BJ (cell line): ENCODE measurements around the gene ARIH2. TPM values are rescaled to one million over a fixed set of nuclear protein-coding genes. Genes with fewer than 3 reads are reported as not detected.

Source experiments
- CTCF ChIA-PET: fragments of 350-600 bp; formaldehyde crosslinking; extraction: SDS; loops from one replicate; lab custom pipeline; 2021; ENCODE audit warnings: antibody characterized with exemption, inconsistent platforms; lab: Yijun Ruan, JAX
- POLR2A ChIA-PET: fragments of 300-600 bp; sonication (Branson Sonifier 250); formaldehyde crosslinking; extraction: SDS; loops from one replicate; lab custom pipeline; 2021; ENCODE audit warnings: antibody characterized with exemption; lab: Charles Lee
- DNase-seq: peaks from one replicate; pipeline ENCODE4 v3.0.0-alpha.2; 2011; ENCODE audit warnings: low read depth
- H3K27me3 ChIP-seq: 2 replicates; pipeline ENCODE4 v1.6.0; 2011; ENCODE audit warnings: low read length; ENCODE audit not compliant: control insufficient read depth, insufficient read depth
- H3K36me3 ChIP-seq: 2 replicates; pipeline ENCODE4 v1.5.1; 2011; ENCODE audit warnings: low read length; ENCODE audit not compliant: control insufficient read depth, insufficient read depth
- H3K4me3 ChIP-seq: 2 replicates; pipeline ENCODE4 v1.5.1; 2011; ENCODE audit warnings: low read depth, mild to moderate bottlenecking, control low read depth, low read length
- polyA plus RNA-seq: library from polyadenylated mRNA; depleted of rRNA; stranded (reverse); fragments of >200 nt; gene quantifications from 2 replicates; pipeline ENCODE4 v1.2.3, GENCODE V29; 2011
- TF ChIP-seq, protein P1 (sequence below): IDR thresholded peaks from 2 replicates; pipeline ENCODE4 v1.5.1; 2011; ENCODE audit warnings: low read depth, mild to moderate bottlenecking, control low read depth, inconsistent platforms, low read length, moderate library complexity; ENCODE audit not compliant: insufficient read depth

ARIH2 gene
- polyA plus RNA-seq, 1 experiment, result 96.7 TPM

DNA sequence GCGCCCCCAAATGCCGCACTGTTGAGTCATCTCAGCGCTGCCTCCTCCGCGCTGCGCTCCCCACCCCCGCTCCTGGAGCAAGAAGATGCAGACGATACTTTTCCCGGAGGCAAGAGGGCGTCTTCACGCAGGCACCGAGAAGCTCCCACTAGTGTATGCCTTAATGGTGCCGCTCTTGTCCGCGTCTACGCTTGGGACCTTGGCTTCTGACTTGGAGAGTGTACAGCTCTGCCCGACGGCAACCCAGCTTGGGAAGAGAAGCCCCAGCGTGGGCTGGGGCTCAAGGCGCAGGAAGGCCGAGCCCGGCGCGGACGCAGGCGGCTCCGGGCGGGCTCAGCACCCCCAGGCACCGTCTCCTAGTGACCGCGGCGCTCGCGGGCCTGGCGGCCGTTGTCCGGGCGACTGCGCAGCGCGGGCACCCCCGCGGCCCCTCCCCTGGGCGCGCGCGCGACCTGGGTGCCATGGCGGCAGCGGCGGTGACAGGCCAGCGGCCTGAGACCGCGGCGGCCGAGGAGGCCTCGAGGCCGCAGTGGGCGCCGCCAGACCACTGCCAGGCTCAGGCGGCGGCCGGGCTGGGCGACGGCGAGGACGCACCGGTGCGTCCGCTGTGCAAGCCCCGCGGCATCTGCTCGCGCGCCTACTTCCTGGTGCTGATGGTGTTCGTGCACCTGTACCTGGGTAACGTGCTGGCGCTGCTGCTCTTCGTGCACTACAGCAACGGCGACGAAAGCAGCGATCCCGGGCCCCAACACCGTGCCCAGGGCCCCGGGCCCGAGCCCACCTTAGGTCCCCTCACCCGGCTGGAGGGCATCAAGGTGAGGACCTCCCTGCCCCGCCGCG is 71.4 kb downstream of the ARIH2 start, which contains the start of gene P4HTM:
TSS of gene P4HTM (plus strand) at position 446 of the 840 bp plus-strand sequence. CDS start at position 462, 16 bp downstream.
- TF ChIP-seq, protein P1, sequence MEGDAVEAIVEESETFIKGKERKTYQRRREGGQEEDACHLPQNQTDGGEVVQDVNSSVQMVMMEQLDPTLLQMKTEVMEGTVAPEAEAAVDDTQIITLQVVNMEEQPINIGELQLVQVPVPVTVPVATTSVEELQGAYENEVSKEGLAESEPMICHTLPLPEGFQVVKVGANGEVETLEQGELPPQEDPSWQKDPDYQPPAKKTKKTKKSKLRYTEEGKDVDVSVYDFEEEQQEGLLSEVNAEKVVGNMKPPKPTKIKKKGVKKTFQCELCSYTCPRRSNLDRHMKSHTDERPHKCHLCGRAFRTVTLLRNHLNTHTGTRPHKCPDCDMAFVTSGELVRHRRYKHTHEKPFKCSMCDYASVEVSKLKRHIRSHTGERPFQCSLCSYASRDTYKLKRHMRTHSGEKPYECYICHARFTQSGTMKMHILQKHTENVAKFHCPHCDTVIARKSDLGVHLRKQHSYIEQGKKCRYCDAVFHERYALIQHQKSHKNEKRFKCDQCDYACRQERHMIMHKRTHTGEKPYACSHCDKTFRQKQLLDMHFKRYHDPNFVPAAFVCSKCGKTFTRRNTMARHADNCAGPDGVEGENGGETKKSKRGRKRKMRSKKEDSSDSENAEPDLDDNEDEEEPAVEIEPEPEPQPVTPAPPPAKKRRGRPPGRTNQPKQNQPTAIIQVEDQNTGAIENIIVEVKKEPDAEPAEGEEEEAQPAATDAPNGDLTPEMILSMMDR, result peak; percentile 62
- POLR2A ChIA-PET, result interaction anchor here (1.0 to 1.3 kb wide), 3 partner anchors 17 to 40 kb away, joined by 3 to 9 read pairs (median 6); partner anchors contain the start of genes DALRD3 and WDR6
- peak; percentile 75 for DNase-seq
- Histone ChIP-seq H3K27me3 (no peaks in the 10 kb centered on the region), H3K36me3 (peaks cover 6% of the 10 kb centered on the region), H3K4me3 (peak within 1 kb of the TSS; percentile 88)
- CTCF ChIA-PET, result interaction anchor here (0.6 to 5.7 kb wide), 9 partner anchors 16 to 458 kb away, joined by 3 to 60 read pairs (median 6); partner anchors contain the start of genes DALRD3, IMPDH2, NDUFAF3 and QRICH1

DNA sequence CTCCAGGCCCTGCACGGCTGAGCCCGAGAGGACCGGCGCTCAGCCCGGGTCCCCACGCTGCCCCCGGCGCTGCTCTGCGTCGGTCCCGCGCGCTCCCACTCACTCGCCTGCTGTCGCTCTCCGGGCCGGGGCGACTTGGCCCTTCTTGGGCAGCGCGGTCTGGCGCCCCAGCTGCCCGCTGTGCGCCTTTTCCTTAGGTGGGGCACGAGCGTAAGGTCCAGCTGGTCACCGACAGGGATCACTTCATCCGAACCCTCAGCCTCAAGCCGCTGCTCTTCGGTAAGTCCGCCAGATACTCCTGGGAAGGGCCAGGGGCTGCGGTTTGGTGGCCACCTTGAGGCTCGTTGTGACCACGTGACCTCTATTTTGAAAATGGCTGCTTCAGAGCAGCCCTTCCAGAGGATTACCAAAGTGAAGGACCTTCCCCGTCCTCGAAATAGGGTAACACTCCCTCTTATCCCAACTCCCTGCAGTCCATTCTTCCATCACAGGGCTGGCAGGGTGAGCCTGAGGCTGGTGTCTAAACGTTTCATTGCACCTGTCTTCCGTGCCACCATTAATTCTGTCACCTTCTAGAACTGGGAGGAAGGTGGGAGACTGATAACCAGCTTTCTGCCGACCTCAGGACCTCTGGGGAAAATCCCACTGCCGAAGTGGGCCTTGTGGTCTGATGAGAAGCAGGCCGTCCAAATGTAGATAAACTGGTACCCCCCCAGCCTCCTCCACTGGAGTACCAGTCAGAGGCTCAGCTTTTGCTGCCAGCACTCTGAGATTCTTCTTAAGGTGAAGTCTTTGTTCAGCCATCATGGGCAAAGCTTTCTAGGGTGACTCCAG is 72.2 kb downstream of the ARIH2 start:
- Histone ChIP-seq H3K4me3 (peak overlapping the region; percentile 88), H3K36me3 (peaks cover 6% of the 10 kb centered on the region), H3K27me3 (no peaks in the 10 kb centered on the region)
- ChIA-PET POLR2A (no interaction called here), CTCF (interaction anchor here (0.9 to 5.7 kb wide), 5 partner anchors 9 to 40 kb away, joined by 3 to 60 read pairs (median 4); partner anchors contain the start of genes DALRD3, NDUFAF3 and WDR6)
- TF ChIP-seq, protein P1, result no peak
- DNase-seq, result no peak

DNA sequence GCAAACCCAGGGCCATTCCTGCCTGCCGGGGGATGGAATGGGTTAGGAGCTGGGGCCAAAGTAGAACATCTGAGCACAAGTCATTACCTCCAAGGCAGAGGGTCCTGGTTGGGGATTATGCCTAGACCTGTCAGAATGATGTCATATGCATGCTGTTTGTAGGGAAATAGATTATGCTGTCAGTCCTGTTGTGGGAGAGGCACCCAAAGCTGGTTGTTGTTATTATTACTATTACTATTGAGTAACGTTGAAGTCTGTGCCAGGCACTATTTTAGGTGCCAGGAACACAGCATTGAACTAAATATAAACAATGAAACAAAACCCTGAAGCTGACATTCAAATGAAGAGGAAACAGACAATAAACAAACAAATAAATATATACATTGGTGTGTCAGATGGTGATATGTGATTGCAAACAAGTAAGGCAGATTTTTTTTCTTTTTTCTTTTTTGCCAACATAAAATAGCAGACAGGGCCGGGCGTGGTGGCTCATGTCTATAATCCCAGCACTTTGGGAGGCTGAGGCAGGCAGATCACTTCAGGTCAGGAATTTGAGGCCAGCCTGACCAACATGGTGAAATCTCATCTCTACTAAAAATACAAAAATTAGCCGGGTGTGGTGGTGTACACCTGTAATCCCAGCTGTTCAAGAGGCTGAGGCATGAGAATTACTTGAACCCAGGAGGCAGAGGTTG is 73.4 kb downstream of the ARIH2 start:
- no peaks in the 10 kb centered on the region for H3K27me3 ChIP-seq
- peak overlapping the region; percentile 88; the same call in 1 of the 2 replicates for H3K4me3 ChIP-seq
- ChIA-PET CTCF (interaction anchor here (0.9 to 5.7 kb wide), 7 partner anchors 7 to 41 kb away, joined by 3 to 60 read pairs (median 4); partner anchors contain the start of genes DALRD3, NDUFAF3 and WDR6), POLR2A (interaction anchor here (0.6 kb wide), 1 partner anchor 15 kb away, joined by 9 read pairs; the partner anchor contains the start of gene WDR6)
- H3K36me3 ChIP-seq, result peaks cover 5% of the 10 kb centered on the region
- DNase-seq, result no peak
- TF ChIP-seq, protein P1, result no peak

DNA sequence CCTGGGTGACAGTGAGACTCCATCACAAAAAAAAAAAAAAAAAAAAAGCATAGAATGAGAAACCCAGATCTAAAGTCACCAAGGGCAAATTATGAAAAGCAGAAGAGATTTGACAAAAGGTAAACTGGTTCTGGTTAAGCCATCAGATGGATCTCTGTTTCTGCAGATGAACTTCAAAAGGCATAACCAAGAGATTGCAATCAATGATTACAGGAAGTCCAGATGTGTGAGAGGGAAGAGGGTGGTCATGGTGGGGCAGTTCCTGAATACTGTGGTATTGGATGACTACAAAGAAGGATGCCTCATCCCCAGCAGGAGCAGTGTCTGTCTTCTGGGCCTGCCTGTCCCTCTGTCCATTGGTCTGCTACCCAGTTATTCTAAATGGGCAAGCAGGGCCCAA is 75.2 kb downstream of the ARIH2 start:
- POLR2A ChIA-PET, result interaction anchor here (0.7 kb wide), 1 partner anchor 13 kb away, joined by 8 read pairs; the partner anchor contains the start of gene WDR6
- TF ChIP-seq, protein P1, result no peak
- Histone ChIP-seq H3K27me3 (no peaks in the 10 kb centered on the region), H3K36me3 (peaks cover 5% of the 10 kb centered on the region), H3K4me3 (no peak overlapping the region)
- CTCF ChIA-PET, result no interaction called here
- no peak for DNase-seq
